GM12892 (cell line): ENCODE results near the gene ARID1B.

ENCODE experiments used
- DNase-seq: peaks from one replicate; pipeline ENCODE4 v3.0.0; 2011; ENCODE audit not compliant: insufficient read length
- FAIRE-seq: peaks from 2 replicates; lab custom pipeline; 2011; peaks lifted over from hg19 to GRCh38; lab: Jason Lieb, UNC
- POLR2A ChIP-seq: IDR thresholded peaks from 2 replicates; pipeline ENCODE4 v1.6.1; 2011; ENCODE audit warnings: low read depth, low read length, control low read depth
- POLR2AphosphoS5 ChIP-seq: IDR thresholded peaks from 2 replicates; pipeline ENCODE4 v1.6.1; 2011; ENCODE audit warnings: low read depth, low read length, control low read depth
- TAF1 ChIP-seq: IDR thresholded peaks from 2 replicates; pipeline ENCODE4 v1.6.1; 2011; ENCODE audit warnings: low read depth, mild to moderate bottlenecking, control low read depth, low read length, borderline replicate concordance

ARID1B gene

DNA sequence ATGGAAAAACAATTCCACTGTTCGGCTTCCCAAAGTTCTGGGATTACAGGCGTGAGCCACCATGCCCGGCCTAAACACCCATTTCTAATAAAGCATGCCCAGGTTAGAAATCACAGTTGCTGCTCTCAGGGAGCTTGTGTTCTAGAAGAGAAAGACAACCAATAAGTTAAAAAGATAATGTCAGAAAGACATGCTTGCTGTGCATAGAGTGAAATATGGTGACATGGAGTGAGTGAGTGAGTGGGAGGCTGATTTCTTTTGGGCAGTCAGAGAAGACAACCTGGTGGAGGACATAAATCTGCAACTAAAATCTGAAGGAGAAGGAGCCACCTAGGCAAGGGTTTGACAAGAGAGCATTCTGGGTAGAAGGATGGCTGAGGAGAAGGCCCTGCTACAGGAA lies 222.6 kb downstream of the ARID1B start:
- FAIRE-seq (no peak), DNase-seq (no peak)
- no peak for TF ChIP-seq POLR2AphosphoS5
- no peak for TF ChIP-seq TAF1

DNA sequence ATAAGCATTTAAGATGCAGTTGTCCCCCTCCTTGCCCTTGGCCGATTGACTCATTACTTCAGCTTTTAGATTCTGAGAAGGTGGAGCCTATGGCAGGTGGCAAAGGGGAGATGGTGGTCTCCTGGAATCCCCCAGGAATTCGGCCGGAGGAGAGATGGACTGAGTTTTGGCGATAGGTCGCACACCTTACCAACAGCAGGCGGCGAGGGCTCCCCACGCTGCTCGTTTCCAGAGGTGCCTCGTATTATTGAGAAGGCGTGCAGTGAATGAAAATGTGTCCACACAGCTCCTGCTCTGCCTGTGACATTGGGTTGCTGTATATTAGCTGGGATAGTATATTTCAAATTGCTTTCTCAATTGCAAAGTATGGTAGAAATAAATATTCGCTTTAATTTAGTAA lies 224.5 kb downstream of the ARID1B start:
- DNase-seq (no peak), FAIRE-seq (no peak)
- TF ChIP-seq POLR2A (no peak), POLR2AphosphoS5 (no peak), TAF1 (no peak)

DNA sequence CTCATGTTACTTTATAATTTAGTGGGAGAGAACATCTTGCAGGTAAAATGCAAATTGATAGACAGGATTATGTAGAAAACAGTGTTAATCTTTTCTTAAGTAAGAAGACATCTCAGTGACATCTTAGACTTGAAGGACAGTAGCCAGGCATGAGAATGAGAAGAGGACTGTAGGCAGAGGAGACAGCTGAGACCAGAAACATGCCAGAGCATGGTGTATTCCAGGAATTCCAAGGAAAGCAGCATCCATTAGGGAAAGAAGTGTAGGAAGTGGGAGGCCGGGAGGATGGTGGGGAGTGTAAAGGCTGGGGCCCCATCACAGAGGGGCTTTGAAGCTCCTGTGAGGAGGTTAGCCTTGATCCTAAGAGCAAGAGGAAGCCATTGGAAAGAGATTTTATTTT lies 225.6 kb downstream of the ARID1B start:
- no peak for TF ChIP-seq POLR2AphosphoS5
- TF ChIP-seq TAF1, result no peak
- TF ChIP-seq POLR2A, result no peak
- DNase-seq (no peak), FAIRE-seq (no peak)

DNA sequence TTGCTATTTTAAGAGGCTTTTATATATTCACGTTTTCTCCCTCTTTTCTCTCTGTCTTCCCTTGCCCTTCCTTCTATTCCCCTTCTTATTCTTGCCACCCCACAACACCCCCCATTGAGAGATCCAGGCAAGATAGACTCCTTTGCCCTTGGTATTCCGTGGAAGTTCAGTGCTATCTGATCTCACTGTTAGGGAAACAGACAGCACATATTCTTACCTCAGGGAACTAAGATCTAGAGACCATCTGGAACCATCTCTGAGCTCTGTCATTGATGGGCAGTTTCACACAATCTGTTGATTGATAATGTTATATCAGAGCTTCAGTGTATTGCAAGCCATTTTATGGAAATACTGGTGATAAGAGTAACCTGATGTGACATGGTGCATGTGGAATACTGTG lies 228.8 kb downstream of the ARID1B start:
- no peak for FAIRE-seq
- TF ChIP-seq TAF1, result no peak
- no peak for TF ChIP-seq POLR2AphosphoS5
- no peak for TF ChIP-seq POLR2A
- DNase-seq, result no peak

DNA sequence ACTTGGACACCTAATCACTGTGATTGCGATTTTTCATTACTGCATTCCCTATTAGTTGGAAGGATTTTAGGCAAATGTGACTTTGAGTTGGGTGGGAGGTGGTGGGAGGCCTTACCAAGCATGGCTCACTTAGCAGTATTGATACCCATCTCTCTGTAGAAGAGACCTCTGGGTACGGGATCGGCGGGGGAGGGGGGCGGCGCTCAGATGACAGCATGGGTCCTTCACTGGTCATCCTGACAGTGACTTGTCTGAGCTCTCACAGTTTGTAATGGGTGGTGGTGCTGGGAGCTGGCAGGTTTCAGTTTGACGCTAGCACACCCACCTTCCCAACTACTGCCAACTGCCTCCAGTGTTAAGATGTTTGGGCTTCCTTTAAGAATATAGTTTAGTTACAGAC lies 231.4 kb downstream of the ARID1B start:
- no peak for FAIRE-seq
- no peak for DNase-seq
- TF ChIP-seq POLR2A, result no peak
- TF ChIP-seq TAF1, result no peak
- no peak for TF ChIP-seq POLR2AphosphoS5

DNA sequence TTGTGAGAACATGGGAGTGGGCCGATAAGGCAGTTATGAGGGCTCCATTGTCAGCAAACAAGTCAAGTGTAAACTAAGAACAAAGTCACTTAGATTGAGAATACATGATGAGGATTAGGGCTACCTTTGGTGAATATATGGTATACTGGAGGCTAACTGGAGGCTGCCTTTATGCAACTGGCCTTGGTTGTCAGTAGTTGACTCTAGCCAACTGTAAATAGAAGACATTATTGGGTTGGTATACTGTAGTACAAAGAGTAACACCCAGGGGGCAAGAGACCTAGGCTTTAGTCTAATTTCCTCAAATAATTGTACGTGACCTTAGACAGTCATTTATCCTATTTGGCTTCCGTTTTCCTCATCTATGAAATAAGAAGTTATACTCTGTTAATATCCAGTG lies 235.2 kb downstream of the ARID1B start:
- peak; percentile 71 for FAIRE-seq
- TF ChIP-seq TAF1, result no peak
- TF ChIP-seq POLR2A, result no peak
- no peak for TF ChIP-seq POLR2AphosphoS5
- no peak for DNase-seq

DNA sequence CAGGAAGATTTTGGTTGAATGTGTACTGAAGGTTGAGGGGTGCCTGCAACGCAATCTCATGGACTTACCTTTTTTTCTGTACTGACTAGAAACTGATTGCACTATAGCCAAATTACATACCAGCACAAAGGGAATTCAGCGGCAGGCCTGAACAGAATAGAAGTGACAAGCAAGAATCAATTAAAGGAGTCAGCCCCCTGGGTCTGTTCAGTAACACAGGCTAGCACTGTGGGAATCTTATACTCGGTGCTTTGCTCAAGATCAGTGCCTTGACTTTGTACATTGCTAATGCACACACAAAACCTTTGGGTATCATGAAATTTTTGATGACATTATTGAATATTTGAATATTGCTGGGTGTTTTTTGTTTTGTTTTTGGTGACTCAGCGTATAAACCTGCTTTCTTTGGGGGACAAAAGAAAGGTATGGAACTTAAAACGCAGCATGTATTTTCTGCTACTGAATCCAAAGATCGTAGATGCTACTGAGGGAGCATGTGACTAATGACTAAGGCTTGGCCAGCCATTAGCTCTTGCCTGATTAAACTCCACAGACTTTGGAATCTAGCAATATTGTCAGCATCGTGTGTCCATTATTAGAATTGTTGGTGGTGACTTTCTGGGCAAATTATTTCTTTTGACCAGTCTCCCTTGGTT lies 236.6 kb downstream of the ARID1B start:
- no peak for TF ChIP-seq POLR2A
- TF ChIP-seq TAF1, result no peak
- no peak for TF ChIP-seq POLR2AphosphoS5
- FAIRE-seq (no peak), DNase-seq (no peak)

DNA sequence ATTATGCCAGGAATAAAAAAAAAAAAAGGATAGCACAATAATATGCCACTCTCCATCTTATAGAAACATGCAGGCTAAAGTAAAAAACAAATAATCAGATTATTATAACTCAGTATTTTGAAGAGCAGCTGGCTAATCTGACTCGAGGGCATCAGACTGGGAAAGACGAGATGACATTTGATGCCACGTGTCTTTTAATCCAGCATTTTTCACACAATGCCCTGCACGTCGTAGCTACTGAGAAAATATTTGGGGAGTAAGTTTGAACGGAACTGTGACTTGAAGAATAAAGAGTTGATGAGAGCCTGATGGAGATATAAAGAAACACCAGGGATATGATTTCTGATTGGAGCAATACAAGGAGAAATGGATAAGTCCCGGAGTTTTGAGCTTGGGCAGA lies 237.7 kb downstream of the ARID1B start:
- DNase-seq (no peak), FAIRE-seq (no peak)
- TF ChIP-seq POLR2AphosphoS5 (no peak), TAF1 (no peak), POLR2A (no peak)

DNA sequence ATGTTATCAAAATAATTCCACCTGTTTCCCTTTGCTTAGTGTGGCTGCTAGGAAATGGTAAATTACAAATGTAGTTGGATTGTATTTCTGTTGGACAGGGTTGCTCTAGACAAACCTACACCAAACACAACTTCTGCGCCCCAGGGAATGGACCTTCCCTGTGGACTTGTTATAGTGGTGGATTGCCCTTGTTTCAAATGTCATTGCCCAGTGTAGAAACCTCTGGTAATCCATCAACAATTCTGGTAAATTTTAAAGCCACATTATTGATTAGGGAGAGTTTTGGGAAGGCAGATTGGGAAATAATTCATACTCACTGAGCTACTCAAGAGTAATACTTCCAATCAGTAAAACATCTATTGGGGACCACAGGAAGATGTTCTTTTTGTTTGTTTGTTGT lies 239.8 kb downstream of the ARID1B start:
- DNase-seq, result no peak
- TF ChIP-seq POLR2AphosphoS5 (no peak), POLR2A (no peak), TAF1 (no peak)
- peak; percentile 42 for FAIRE-seq

DNA sequence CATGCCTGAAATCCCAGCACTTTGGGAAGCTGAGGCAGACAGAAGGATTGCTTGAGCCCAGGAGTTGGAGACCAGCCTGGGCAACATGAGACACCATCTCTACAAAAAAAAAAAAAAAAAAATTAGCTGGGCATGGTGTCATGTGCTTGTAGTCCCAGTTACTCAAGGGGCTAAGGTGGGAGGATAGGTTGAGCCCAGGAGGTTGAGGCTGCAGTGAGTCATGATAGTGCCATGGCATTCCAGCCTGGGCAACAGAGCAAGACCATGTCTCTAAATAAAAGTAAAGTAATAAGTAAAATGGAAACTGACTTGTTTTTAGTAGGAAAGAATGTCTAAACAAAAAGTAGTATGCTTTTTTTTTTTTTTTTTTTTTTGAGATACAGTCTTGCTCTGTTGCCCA lies 240.7 kb downstream of the ARID1B start:
- FAIRE-seq, result no peak
- TF ChIP-seq POLR2AphosphoS5 (no peak), TAF1 (no peak), POLR2A (no peak)
- DNase-seq, result no peak

DNA sequence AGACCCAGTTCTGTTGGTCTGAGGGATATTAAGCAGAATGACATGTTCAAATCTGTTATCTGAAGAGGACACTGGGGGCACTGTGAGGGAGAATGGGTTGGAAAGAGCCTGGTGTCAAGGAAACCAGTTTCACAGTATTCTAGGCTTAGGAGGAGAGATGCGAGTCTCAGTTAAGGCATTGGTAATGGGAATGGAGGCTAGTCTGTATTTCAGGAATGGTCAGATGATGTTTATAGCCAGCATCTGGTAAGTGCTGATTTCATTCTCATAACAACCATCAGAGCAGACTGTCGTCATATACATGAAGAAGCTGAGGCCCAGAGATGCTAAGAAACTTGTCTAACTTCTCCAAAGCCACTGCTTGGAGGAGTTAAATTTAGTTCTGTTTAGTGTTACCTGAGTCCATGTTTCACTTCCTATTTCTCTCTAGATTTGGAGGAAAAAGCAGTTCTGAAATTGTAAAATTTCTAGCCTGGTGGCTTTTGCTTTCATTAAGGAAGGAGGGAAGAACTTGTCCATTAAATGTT lies 242.0 kb downstream of the ARID1B start:
- FAIRE-seq (peak; percentile 82), DNase-seq (no peak)
- no peak for TF ChIP-seq TAF1
- no peak for TF ChIP-seq POLR2A
- no peak for TF ChIP-seq POLR2AphosphoS5

DNA sequence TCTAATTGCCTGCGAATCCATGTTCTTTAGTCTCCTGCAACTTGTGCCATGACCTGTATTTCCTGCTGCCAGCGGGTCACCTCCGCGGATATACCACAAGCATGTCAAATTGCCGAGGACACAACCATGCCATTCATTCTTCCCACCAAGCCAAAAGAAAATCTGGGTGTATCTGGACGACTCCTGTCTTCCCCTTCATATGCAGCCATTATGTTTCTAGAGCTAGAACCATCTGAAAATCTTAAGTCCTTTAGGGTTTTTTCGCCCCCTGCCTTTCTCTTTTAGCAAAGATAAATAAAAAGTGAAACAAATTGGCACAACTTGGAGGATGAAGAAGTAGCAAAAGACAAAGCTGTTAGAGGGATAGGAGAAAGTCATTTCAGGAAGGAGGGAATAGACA lies 242.6 kb downstream of the ARID1B start:
- no peak for DNase-seq
- FAIRE-seq, result peak; percentile 82
- TF ChIP-seq TAF1, result no peak
- no peak for TF ChIP-seq POLR2A
- TF ChIP-seq POLR2AphosphoS5, result no peak
